Esophagus muscularis mucosa (tissue), 3 donors: ENCODE results near the gene CNBD2.

ENCODE experiments used
- CTCF ChIP-seq, 3 experiments: fragments of 200-600 bp in 2 of 3; fragments of 450-650 bp in 1 of 3; sonication (generic) in 2 of 3; IDR thresholded peaks; one replicate each; pipeline ENCODE4 v1.5.1; 2017 to 2019; ENCODE audit warnings: antibody characterized with exemption in 3 of 3, mild to moderate bottlenecking in 2 of 3, moderate library complexity in 1 of 3
- POLR2AphosphoS5 ChIP-seq, 2 donors: sonication (generic); formaldehyde crosslinking; IDR thresholded peaks; one replicate each; pipeline ENCODE4 v1.6.1; 2017; ENCODE audit warnings: antibody characterized with exemption in 2 of 2

GRCh38 chr20:36002855-36003254 is 34.5 kb downstream of the CNBD2 start:
- TF ChIP-seq POLR2AphosphoS5 (IDR thresholded peaks at IDR 0.05) (no peak), CTCF (IDR thresholded peaks at IDR 0.05) (no peak)
